ENCODE results near the gene GARIN5B. TPM values are rescaled to one million over a fixed set of nuclear protein-coding genes. Genes with fewer than 3 reads are reported as not detected.

The GARIN5B gene
- total and polyA plus RNA-seq, 2 of the 13 experiments (the other 11 are each of a cell fraction or from before 2014, with no cell fraction given) = not detected

DNA sequence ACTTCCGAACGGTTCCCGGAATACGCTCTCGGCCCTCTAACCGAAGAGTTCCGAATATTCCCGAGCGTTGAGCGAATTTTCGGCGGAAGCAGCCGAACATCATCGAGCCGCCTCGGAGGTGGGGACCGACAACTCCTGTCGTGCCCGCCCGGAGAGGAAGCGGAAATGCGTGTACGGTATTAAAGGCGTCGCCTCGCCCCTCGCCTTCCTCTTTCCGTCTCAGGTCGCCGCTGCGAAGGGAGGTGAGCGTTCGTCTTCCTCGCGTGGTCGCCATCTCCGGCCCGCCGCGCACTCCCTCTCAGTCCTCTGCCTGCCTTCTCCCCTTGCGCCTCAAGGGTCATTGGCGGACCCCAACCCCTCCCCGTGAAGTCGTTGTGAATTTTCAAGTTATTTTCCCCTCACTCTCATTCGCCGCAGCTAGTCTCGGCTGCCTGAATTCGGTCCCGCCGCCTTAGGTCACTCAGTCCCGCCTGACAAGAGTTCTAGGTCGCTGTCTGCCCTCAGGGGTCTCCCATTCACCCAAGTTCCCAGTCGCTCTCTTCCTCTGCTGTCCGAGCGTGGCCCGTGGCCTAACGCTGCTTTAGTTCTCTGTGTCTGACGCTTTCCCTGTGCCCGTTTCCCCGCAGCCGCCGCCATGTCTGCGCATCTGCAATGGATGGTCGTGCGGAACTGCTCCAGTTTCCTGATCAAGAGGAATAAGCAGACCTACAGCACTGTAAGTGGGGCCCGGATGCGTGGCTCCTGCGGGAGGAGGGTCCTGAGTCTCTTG is 22.8 kb upstream of the GARIN5B start, which contains the start of gene RPL28 (continued):
- TF ChIP-seq, protein P1, sequence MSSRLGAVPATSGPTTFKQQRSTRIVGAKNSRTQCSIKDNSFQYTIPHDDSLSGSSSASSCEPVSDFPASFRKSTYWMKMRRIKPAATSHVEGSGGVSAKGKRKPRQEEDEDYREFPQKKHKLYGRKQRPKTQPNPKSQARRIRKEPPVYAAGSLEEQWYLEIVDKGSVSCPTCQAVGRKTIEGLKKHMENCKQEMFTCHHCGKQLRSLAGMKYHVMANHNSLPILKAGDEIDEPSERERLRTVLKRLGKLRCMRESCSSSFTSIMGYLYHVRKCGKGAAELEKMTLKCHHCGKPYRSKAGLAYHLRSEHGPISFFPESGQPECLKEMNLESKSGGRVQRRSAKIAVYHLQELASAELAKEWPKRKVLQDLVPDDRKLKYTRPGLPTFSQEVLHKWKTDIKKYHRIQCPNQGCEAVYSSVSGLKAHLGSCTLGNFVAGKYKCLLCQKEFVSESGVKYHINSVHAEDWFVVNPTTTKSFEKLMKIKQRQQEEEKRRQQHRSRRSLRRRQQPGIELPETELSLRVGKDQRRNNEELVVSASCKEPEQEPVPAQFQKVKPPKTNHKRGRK (CRISPR knock-in tag; IDR thresholded peaks at IDR 0.05) = peak; percentile 47; the same call in 1 of the 2 replicates
- no peak for TF ChIP-seq NCOR1 (IDR thresholded peaks at IDR 0.05; ENCODE audit: borderline replicate concordance, low read length)
- no peak for TF ChIP-seq SIX4 (CRISPR knock-in tag; IDR thresholded peaks at IDR 0.05)
- TF ChIP-seq ETV5 (CRISPR knock-in tag; IDR thresholded peaks at IDR 0.05; ENCODE audit: borderline replicate concordance) = peak; percentile 71
- TF ChIP-seq JDP2 (CRISPR knock-in tag; IDR thresholded peaks at IDR 0.05; ENCODE audit: borderline replicate concordance) = no peak
- 0 out of 2 replicates have a peak, but pooled peaks have one; percentile 29 for TF ChIP-seq JUND (CRISPR knock-in tag; IDR thresholded peaks at IDR 0.05)
- no peak; the same call in 1 of the 2 replicates for TF ChIP-seq ZNF572 (CRISPR knock-in tag; IDR thresholded peaks at IDR 0.05)
- peak; percentile 76 for TF ChIP-seq PHF8 (CRISPR knock-in tag; IDR thresholded peaks at IDR 0.05)
- TF ChIP-seq, protein P2, sequence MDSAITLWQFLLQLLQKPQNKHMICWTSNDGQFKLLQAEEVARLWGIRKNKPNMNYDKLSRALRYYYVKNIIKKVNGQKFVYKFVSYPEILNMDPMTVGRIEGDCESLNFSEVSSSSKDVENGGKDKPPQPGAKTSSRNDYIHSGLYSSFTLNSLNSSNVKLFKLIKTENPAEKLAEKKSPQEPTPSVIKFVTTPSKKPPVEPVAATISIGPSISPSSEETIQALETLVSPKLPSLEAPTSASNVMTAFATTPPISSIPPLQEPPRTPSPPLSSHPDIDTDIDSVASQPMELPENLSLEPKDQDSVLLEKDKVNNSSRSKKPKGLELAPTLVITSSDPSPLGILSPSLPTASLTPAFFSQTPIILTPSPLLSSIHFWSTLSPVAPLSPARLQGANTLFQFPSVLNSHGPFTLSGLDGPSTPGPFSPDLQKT (CRISPR knock-in tag; IDR thresholded peaks at IDR 0.05; ENCODE audit: borderline replicate concordance) = no peak; the same call in 1 of the 2 replicates
- no peak; the same call in 1 of the 2 replicates for TF ChIP-seq ZC3H4 (CRISPR knock-in tag; IDR thresholded peaks at IDR 0.05; ENCODE audit: borderline replicate concordance)
- no peak for TF ChIP-seq KLF15 (CRISPR knock-in tag; IDR thresholded peaks at IDR 0.05; ENCODE audit: borderline replicate concordance)
- TF ChIP-seq, protein P3, sequence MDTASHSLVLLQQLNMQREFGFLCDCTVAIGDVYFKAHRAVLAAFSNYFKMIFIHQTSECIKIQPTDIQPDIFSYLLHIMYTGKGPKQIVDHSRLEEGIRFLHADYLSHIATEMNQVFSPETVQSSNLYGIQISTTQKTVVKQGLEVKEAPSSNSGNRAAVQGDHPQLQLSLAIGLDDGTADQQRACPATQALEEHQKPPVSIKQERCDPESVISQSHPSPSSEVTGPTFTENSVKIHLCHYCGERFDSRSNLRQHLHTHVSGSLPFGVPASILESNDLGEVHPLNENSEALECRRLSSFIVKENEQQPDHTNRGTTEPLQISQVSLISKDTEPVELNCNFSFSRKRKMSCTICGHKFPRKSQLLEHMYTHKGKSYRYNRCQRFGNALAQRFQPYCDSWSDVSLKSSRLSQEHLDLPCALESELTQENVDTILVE (CRISPR knock-in tag; IDR thresholded peaks at IDR 0.05) = peak; percentile 68
- TF ChIP-seq NR3C1 (CRISPR knock-in tag; IDR thresholded peaks at IDR 0.05) = no peak
- no peak for TF ChIP-seq ZNF432 (CRISPR knock-in tag; IDR thresholded peaks at IDR 0.05; ENCODE audit: borderline replicate concordance)
- TF ChIP-seq, protein P4, sequence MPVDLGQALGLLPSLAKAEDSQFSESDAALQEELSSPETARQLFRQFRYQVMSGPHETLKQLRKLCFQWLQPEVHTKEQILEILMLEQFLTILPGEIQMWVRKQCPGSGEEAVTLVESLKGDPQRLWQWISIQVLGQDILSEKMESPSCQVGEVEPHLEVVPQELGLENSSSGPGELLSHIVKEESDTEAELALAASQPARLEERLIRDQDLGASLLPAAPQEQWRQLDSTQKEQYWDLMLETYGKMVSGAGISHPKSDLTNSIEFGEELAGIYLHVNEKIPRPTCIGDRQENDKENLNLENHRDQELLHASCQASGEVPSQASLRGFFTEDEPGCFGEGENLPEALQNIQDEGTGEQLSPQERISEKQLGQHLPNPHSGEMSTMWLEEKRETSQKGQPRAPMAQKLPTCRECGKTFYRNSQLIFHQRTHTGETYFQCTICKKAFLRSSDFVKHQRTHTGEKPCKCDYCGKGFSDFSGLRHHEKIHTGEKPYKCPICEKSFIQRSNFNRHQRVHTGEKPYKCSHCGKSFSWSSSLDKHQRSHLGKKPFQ (CRISPR knock-in tag; IDR thresholded peaks at IDR 0.05; ENCODE audit: insufficient replicate concordance) = no peak
- 0 out of 2 replicates have a peak, but pooled peaks have one; percentile 56 for TF ChIP-seq ZNF672 (CRISPR knock-in tag; IDR thresholded peaks at IDR 0.05)
- TF ChIP-seq, protein P5, sequence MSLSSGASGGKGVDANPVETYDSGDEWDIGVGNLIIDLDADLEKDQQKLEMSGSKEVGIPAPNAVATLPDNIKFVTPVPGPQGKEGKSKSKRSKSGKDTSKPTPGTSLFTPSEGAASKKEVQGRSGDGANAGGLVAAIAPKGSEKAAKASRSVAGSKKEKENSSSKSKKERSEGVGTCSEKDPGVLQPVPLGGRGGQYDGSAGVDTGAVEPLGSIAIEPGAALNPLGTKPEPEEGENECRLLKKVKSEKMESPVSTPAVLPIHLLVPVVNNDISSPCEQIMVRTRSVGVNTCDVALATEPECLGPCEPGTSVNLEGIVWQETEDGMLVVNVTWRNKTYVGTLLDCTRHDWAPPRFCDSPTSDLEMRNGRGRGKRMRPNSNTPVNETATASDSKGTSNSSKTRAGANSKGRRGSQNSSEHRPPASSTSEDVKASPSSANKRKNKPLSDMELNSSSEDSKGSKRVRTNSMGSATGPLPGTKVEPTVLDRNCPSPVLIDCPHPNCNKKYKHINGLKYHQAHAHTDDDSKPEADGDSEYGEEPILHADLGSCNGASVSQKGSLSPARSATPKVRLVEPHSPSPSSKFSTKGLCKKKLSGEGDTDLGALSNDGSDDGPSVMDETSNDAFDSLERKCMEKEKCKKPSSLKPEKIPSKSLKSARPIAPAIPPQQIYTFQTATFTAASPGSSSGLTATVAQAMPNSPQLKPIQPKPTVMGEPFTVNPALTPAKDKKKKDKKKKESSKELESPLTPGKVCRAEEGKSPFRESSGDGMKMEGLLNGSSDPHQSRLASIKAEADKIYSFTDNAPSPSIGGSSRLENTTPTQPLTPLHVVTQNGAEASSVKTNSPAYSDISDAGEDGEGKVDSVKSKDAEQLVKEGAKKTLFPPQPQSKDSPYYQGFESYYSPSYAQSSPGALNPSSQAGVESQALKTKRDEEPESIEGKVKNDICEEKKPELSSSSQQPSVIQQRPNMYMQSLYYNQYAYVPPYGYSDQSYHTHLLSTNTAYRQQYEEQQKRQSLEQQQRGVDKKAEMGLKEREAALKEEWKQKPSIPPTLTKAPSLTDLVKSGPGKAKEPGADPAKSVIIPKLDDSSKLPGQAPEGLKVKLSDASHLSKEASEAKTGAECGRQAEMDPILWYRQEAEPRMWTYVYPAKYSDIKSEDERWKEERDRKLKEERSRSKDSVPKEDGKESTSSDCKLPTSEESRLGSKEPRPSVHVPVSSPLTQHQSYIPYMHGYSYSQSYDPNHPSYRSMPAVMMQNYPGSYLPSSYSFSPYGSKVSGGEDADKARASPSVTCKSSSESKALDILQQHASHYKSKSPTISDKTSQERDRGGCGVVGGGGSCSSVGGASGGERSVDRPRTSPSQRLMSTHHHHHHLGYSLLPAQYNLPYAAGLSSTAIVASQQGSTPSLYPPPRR (CRISPR knock-in tag; IDR thresholded peaks at IDR 0.05; ENCODE audit: borderline replicate concordance) = no peak; the same call in 1 of the 2 replicates
- peak; percentile 31; the same call in 1 of the 2 replicates for TF ChIP-seq KLF12 (CRISPR knock-in tag; IDR thresholded peaks at IDR 0.05; ENCODE audit: borderline replicate concordance)
